ENCODE measurements around the gene PBX1.

- no peak for TF ChIP-seq CTCF (IDR thresholded peaks at IDR 0.05)
- TF ChIP-seq POLR2AphosphoS5 (IDR thresholded peaks at IDR 0.05) = no peak
These were observed 221.3 kb downstream of the PBX1 start for GRCh38 chr1:164780111-164780812.
